KMS-11 (cell line): ENCODE results near the gene SCRN1.

ENCODE experiments used
- H2AFZ ChIP-seq: fragments of 200-600 bp; sonication (generic); 2 replicates; pipeline ENCODE4 v1.6.1; 2016; ENCODE audit warnings: antibody characterized with exemption, mixed run types, low read depth
- H3K27ac ChIP-seq: fragments of 200-600 bp; sonication (generic); 2 replicates; pipeline ENCODE4 v1.6.1; 2016; ENCODE audit warnings: mild to moderate bottlenecking, mixed run types
- H3K27me3 ChIP-seq: fragments of 200-600 bp; sonication (generic); 2 replicates; pipeline ENCODE4 v1.6.1; 2017; ENCODE audit warnings: mild to moderate bottlenecking, low read depth, mixed run types, moderate library complexity; ENCODE audit not compliant: insufficient read depth
- H3K36me3 ChIP-seq: fragments of 200-600 bp; sonication (generic); 2 replicates; pipeline ENCODE4 v1.6.1; 2017; ENCODE audit warnings: mild to moderate bottlenecking, mixed run types; ENCODE audit not compliant: insufficient read depth
- H3K4me1 ChIP-seq: fragments of 200-600 bp; sonication (generic); 2 replicates; pipeline ENCODE4 v1.6.1; 2016; ENCODE audit warnings: mild to moderate bottlenecking, low read depth, mixed run types; ENCODE audit not compliant: poor library complexity, severe bottlenecking
- H3K4me2 ChIP-seq: fragments of 200-600 bp; sonication (generic); 2 replicates; pipeline ENCODE4 v1.7.0; 2016; ENCODE audit warnings: mild to moderate bottlenecking, mixed run types
- H3K4me3 ChIP-seq: fragments of 200-600 bp; sonication (generic); IDR thresholded peaks from 2 replicates; pipeline ENCODE4 v1.6.1; 2017; ENCODE audit warnings: low read depth, low read length, mixed read lengths; ENCODE audit not compliant: insufficient read depth
- H3K79me2 ChIP-seq: fragments of 200-600 bp; sonication (generic); 2 replicates; pipeline ENCODE4 v1.6.1; 2016; ENCODE audit warnings: low read depth, mixed run types; ENCODE audit not compliant: insufficient read depth
- H3K9ac ChIP-seq: fragments of 200-600 bp; sonication (generic); 2 replicates; pipeline ENCODE4 v1.6.1; 2016; ENCODE audit warnings: mild to moderate bottlenecking, mixed run types
- H4K20me1 ChIP-seq: fragments of 200-600 bp; sonication (generic); 2 replicates; pipeline ENCODE4 v1.6.1; 2016; ENCODE audit warnings: mild to moderate bottlenecking, mixed run types; ENCODE audit not compliant: insufficient read depth
- TF ChIP-seq, protein P1 (sequence below): fragments of 200-600 bp; sonication (generic); conservative IDR thresholded peaks from 2 replicates; pipeline ENCODE4 v1.6.1; 2017; ENCODE audit warnings: low read depth, mild to moderate bottlenecking, antibody characterized with exemption, low read length, moderate library complexity, mixed read lengths

SCRN1 gene

DNA sequence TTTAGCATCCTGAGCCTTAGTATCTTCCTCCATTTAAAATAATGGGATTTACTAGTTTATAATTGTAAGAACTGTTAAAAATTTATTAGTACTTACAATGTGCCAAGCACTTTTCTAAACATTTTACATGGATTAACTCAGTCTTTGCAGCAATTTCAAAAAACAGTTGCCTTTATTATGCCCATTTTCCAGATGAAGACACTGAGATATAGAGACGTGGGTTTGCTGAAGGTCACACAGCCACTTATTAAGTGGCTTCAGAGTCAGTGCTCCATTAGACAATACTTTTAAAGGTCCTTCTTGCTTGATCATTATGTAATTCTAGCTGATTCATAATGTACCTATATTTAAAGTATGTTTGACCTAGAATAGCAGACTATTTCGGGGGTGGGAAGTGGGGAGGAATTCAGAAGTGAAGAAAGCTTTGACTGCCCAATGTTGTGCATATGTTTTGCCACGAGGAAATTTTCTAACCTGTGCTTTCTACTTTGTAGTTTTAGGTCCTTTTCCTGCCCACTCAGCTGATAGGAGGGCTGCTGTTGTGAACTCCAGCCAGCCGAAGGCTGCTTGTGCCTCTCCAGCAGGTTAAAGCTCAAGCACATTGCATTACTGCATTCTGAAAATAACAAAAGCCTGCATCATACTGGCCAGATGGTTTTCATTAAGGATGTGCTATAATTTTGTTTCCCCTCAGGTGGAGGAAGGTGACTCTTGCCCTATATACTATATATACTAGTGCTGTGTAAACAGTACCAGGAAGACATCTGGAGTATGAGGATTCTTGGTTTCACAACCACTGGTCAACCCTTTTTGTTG lies 42.9 kb upstream of the SCRN1 start:
- Histone ChIP-seq H3K79me2 (peaks cover 6% of the 10 kb centered on the region; the same call in 1 of the 2 replicates), H3K27ac (no peak overlapping the region; the same call in 1 of the 2 replicates), H3K4me3 (no peak overlapping the region)

DNA sequence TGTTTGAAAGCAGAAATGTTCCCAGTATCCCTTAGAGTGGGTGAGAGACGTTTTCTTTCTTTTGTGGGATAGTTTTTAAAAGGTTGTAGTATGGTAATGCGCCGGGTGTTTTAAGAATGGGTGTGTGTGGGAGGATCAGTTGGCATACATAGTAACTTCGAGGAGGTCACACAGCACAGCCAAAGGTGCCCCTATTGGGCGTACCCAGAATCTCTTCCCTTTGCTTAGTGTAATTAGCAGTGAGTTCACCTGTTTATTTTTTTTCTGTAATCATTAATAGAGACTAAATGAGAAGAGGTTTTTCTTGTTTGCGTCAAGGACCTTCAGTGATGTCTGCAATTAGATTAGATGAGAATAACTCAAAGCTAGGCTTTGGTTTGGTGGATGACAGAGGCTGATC lies 40.1 kb upstream of the SCRN1 start:
- H3K27me3 ChIP-seq, result no peaks in the 10 kb centered on the region
- H3K4me2 ChIP-seq, result peak overlapping the region; percentile 81
- H3K27ac ChIP-seq, result peak overlapping the region; percentile 34; the same call in 1 of the 2 replicates
- H2AFZ ChIP-seq, result peak overlapping the region; percentile 79
- H3K36me3 ChIP-seq, result no peaks in the 10 kb centered on the region
- no peak overlapping the region for H3K4me3 ChIP-seq
- TF ChIP-seq, protein P1, sequence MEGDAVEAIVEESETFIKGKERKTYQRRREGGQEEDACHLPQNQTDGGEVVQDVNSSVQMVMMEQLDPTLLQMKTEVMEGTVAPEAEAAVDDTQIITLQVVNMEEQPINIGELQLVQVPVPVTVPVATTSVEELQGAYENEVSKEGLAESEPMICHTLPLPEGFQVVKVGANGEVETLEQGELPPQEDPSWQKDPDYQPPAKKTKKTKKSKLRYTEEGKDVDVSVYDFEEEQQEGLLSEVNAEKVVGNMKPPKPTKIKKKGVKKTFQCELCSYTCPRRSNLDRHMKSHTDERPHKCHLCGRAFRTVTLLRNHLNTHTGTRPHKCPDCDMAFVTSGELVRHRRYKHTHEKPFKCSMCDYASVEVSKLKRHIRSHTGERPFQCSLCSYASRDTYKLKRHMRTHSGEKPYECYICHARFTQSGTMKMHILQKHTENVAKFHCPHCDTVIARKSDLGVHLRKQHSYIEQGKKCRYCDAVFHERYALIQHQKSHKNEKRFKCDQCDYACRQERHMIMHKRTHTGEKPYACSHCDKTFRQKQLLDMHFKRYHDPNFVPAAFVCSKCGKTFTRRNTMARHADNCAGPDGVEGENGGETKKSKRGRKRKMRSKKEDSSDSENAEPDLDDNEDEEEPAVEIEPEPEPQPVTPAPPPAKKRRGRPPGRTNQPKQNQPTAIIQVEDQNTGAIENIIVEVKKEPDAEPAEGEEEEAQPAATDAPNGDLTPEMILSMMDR, result no peak; the same call in 1 of the 2 replicates
- H3K4me1 ChIP-seq, result peaks cover 42% of the 10 kb centered on the region
- 0 out of 2 replicates have a peak overlapping the region, but pooled peaks have one; percentile 41 for H3K9ac ChIP-seq
- peaks cover 9% of the 10 kb centered on the region; the same call in 1 of the 2 replicates for H3K79me2 ChIP-seq
- H4K20me1 ChIP-seq, result no peaks in the 10 kb centered on the region

More for the DNA sequence above, 42.9 kb upstream of the SCRN1 start:
- Histone ChIP-seq H3K4me1 (peaks cover 33% of the 10 kb centered on the region), H3K27me3 (no peaks in the 10 kb centered on the region), H3K36me3 (no peaks in the 10 kb centered on the region), H2AFZ (no peak overlapping the region), H3K9ac (no peak overlapping the region), H3K4me2 (peak overlapping the region; percentile 63), H4K20me1 (no peaks in the 10 kb centered on the region)
- TF ChIP-seq, protein P1, result no peak

DNA sequence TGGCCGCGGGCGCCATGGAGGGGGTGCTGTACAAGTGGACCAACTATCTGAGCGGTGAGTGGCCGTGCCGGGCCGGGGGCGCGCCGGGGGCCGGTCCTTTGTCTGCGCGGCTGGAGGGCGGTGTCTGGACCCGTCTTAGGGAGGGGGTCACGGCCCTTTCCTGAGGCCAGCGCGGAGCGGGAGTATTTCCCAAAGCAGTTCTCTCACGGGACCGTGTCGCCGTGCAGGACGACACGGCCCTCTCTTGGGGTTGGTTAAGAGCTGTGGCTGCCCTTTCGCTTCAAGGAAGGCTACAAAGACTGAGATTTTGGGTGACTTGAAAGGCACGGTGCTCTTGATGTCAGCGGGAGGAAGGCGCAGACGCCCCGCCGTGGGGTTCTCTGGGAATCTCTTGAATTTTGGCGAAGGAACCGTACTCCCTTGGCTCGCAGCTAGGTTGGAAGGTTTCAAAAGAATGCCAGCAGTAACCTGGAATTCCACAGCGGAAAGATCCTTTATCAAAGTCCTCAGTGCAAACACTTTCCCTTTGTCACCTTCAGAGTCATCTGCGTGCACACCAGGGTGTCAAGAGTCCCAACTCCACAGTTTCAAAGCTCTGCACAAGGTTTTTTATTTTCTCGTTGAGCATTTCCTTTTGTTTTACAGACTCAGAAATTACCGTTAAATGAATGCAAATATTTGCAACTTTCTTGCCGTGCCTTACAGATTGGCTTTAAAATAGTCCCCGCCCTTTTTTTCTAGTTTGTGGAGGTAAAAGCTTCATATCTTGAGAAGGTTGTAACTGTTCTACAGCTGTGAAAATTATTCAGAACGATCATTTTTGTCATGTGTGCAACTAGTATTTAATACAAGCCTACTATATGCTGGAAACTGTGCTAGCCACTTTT lies 39.4 kb upstream of the SCRN1 start:
- Histone ChIP-seq H3K36me3 (no peaks in the 10 kb centered on the region), H3K4me3 (no peak overlapping the region), H3K4me2 (peak overlapping the region; percentile 81), H3K9ac (peak overlapping the region; percentile 41; the same call in 1 of the 2 replicates), H2AFZ (peak overlapping the region; percentile 79), H3K27ac (peak overlapping the region; percentile 34; the same call in 1 of the 2 replicates), H3K79me2 (peaks cover 9% of the 10 kb centered on the region; the same call in 1 of the 2 replicates), H4K20me1 (no peaks in the 10 kb centered on the region), H3K27me3 (no peaks in the 10 kb centered on the region), H3K4me1 (peaks cover 43% of the 10 kb centered on the region)
- TF ChIP-seq, protein P1, result no peak

- peaks cover 9% of the 10 kb centered on the region; the same call in 1 of the 2 replicates for H3K79me2 ChIP-seq
Measured at GRCh38 chr7:30028216-30028748, 38.7 kb upstream of the SCRN1 start, which contains the start of gene PLEKHA8. PLEKHA8 (plus strand) TSS chr7:30028412; CDS start chr7:30028763, 351 bp downstream.

More at GRCh38 chr7:30028216-30028748, 38.7 kb upstream of the SCRN1 start, which contains the start of gene PLEKHA8:
- no peak within 1 kb of the TSS for H3K4me3 ChIP-seq
- peak within 1 kb of the TSS; percentile 62; the same call in 1 of the 2 replicates for H3K9ac ChIP-seq
- H3K27ac ChIP-seq, result peak within 1 kb of the TSS; percentile 34; the same call in 1 of the 2 replicates
- peak within 1 kb of the TSS; percentile 79 for H2AFZ ChIP-seq
- H3K4me1 ChIP-seq, result peaks cover 38% of the 10 kb centered on the region
- TF ChIP-seq, protein P1, result no peak
- peak within 1 kb of the TSS; percentile 85 for H3K4me2 ChIP-seq
- no peaks in the 10 kb centered on the region for H3K27me3 ChIP-seq
- no peaks in the 10 kb centered on the region for H4K20me1 ChIP-seq
- no peaks in the 10 kb centered on the region for H3K36me3 ChIP-seq
